Right lobe of liver (tissue), 6 donors: ENCODE results near the gene ELAC2. TPM values are rescaled to one million over a fixed set of nuclear protein-coding genes. Genes with fewer than 3 reads are reported as not detected.

ENCODE experiments used
- ATAC-seq, 4 donors: fragments of 200-7000 bp; cut with Tn5 transposase; one replicate each; pipeline ENCODE4 v1.9.1; 2020; ENCODE audit warnings: mild to moderate bottlenecking in 4 of 4, moderate library complexity in 4 of 4
- DNase-seq, 3 donors: peaks; one replicate each; pipeline ENCODE4 v3.0.0-alpha.2; 2020
- H3K27ac ChIP-seq, 3 donors: fragments of 200-600 bp; one replicate each; pipeline ENCODE4 v1.8.0; 2022
- H3K27me3 ChIP-seq, 2 donors: fragments of 200-600 bp; one replicate each; pipeline ENCODE4 v1.8.0; 2022
- H3K36me3 ChIP-seq, 4 donors: fragments of 200-600 bp; sonication (generic) in 1 of 4; one replicate each; pipeline versions ENCODE4 v1.5.1 to v1.8.0; 2017 to 2022; ENCODE audit warnings: control low read depth in 1 of 4
- H3K4me1 ChIP-seq, 4 donors: fragments of 200-600 bp; sonication (generic) in 1 of 4; one replicate each; pipeline versions ENCODE4 v1.5.1 to v1.8.0; 2017 to 2022; ENCODE audit warnings: control low read depth in 1 of 4
- H3K4me3 ChIP-seq, 3 donors: fragments of 200-600 bp; one replicate each; pipeline ENCODE4 v1.8.0; 2022
- H3K9me3 ChIP-seq, 4 donors: fragments of 200-600 bp; sonication (generic) in 1 of 4; one replicate each; pipeline versions ENCODE4 v1.5.1 to v1.8.0; 2017 to 2022; ENCODE audit warnings: control low read depth in 1 of 4
- CTCF ChIP-seq, 4 donors: fragments of 200-600 bp in 3 of 4; fragments of 450-650 bp in 1 of 4; IDR thresholded peaks; one replicate each; pipeline versions ENCODE4 v1.5.1 to v1.8.0; 2016 to 2022; ENCODE audit warnings: antibody characterized with exemption in 4 of 4, mild to moderate bottlenecking in 2 of 4
- POLR2A ChIP-seq: fragments of 450-650 bp; IDR thresholded peaks from one replicate; pipeline ENCODE4 v1.6.1; 2017; ENCODE audit warnings: antibody characterized with exemption, mild to moderate bottlenecking
- WGBS: methylation state at CpG from one replicate; pipeline ENCODE4 v1.1.6; 2018; ENCODE audit warnings: low coverage, low lambda C conversion rate; ENCODE audit not compliant: insufficient coverage; ENCODE audit errors: missing lambda C conversion rate; 5-methylcytosine and 5-hydroxymethylcytosine counted together
- intact Hi-C, 2 donors: fragments of 100-400 bp; cut with DNase I; formaldehyde crosslinking; loops; one replicate each; pipeline versions ENCODE4 v1.11.2 to v1.14.1; 2022
- total RNA-seq, 6 experiments: library from RNA; depleted of rRNA in 2 of 6; stranded (reverse); fragments of >200 nt in 2 of 6; fragmentation: NEBNext Ultra II Directional in 3 of 6; extraction: Animal tissue kit (Norgen Biotek cat#: 25700) in 3 of 6; gene quantifications; one replicate each; pipeline versions ENCODE4 v1.1.0 to v1.2.4, GENCODE V29; 2016 to 2023
- donor health status: DM: no; HTN: yes; CAD: no.
- donor health status: DM: no; HTN: no; CAD: no.
- donor health status: DM: no; HTN: no; CAD: no.
- donor health status: DM: no; HTN: yes; CAD: no.
- donor health status: DM: no; HTN: yes; CAD: no.

ELAC2 gene
- total RNA-seq, 6 experiments from 2014 or later = 28.7 to 72.8 (median 36.2) TPM

GRCh38 chr17:12955521-12955920 lies 62.3 kb downstream of the ELAC2 start:
- Histone ChIP-seq H3K4me1 (no peaks in the 10 kb centered on the region), H3K4me3 (no peak overlapping the region), H3K9me3 (no peaks in the 10 kb centered on the region), H3K36me3 (no peaks in the 10 kb centered on the region), H3K27me3 (no peaks in the 10 kb centered on the region), H3K27ac (no peak overlapping the region)
- intact Hi-C loops = no loop called here
- WGBS = 33% methylated on average over 1 of the region's 5 CpGs
- DNase-seq (no peak), ATAC-seq (no peak)
- no peak for TF ChIP-seq POLR2A
- no peak for TF ChIP-seq CTCF (IDR thresholded peaks at IDR 0.05)

GRCh38 chr17:12953156-12953555 lies 64.7 kb downstream of the ELAC2 start:
- DNase-seq (no peak), ATAC-seq (no peak)
- TF ChIP-seq CTCF (IDR thresholded peaks at IDR 0.05) (no peak), POLR2A (no peak)
- H3K9me3 ChIP-seq = no peaks in the 10 kb centered on the region
- no peaks in the 10 kb centered on the region for H3K36me3 ChIP-seq
- intact Hi-C loops = no loop called here
- H3K4me1 ChIP-seq = no peaks in the 10 kb centered on the region
- WGBS = 96% methylated on average over 9 of the region's 13 CpGs
- H3K27ac ChIP-seq = no peak overlapping the region
- H3K27me3 ChIP-seq = no peaks in the 10 kb centered on the region
- H3K4me3 ChIP-seq = no peak overlapping the region

GRCh38 chr17:12952012-12952411 lies 65.8 kb downstream of the ELAC2 start:
- WGBS = 80% methylated on average over 3 of the region's 4 CpGs
- Histone ChIP-seq H3K9me3 (no peaks in the 10 kb centered on the region), H3K27ac (no peak overlapping the region), H3K4me3 (no peak overlapping the region), H3K36me3 (no peaks in the 10 kb centered on the region), H3K4me1 (no peaks in the 10 kb centered on the region), H3K27me3 (no peaks in the 10 kb centered on the region)
- TF ChIP-seq CTCF (IDR thresholded peaks at IDR 0.05) (no peak), POLR2A (no peak)
- intact Hi-C loops = no loop called here
- DNase-seq = no peak
- no peak for ATAC-seq

GRCh38 chr17:12947047-12947446 lies 70.8 kb downstream of the ELAC2 start:
- H3K36me3 ChIP-seq = no peaks in the 10 kb centered on the region
- H3K4me1 ChIP-seq = no peaks in the 10 kb centered on the region
- TF ChIP-seq POLR2A (no peak), CTCF (IDR thresholded peaks at IDR 0.05) (no peak)
- ATAC-seq (no peak), DNase-seq (no peak)
- H3K27ac ChIP-seq = no peak overlapping the region
- H3K27me3 ChIP-seq = no peaks in the 10 kb centered on the region
- intact Hi-C loops = no loop called here
- WGBS = 59% methylated on average over 4 of the region's 4 CpGs
- no peaks in the 10 kb centered on the region for H3K9me3 ChIP-seq
- no peak overlapping the region for H3K4me3 ChIP-seq

Other genes with a start within 250 kb of the ELAC2 start
- 1 to 10 TPM in 1 of 6 experiments, under 1 TPM in 5; 0.49 to 1.1 (median 0.63) TPM for gene ARHGAP44, start 228.5 kb downstream of the ELAC2 start, total RNA-seq